Measurements from ENCODE around the gene TMEM9. TPM values are rescaled to one million over a fixed set of nuclear protein-coding genes. Genes with fewer than 3 reads are reported as not detected.

The TMEM9 gene
- total and polyA plus RNA-seq, 9 of the 15 experiments (the other 6 are each of a cell fraction or from before 2014, with no cell fraction given), result 30.4 to 107 (median 67.6) TPM

- no peak overlapping the region for H3K4me2 ChIP-seq (ENCODE audit: insufficient read depth, low read length)
- H4K20me1 ChIP-seq (replicated peaks; ENCODE audit: control insufficient read depth, insufficient read depth, low read length), result peaks cover 10% of the 10 kb centered on the region
- TF ChIP-seq NFIX (CRISPR knock-in tag; IDR thresholded peaks at IDR 0.05; ENCODE audit: low read depth) (no peak), ZNF324 (CRISPR knock-in tag; IDR thresholded peaks at IDR 0.05) (no peak), THRAP3 (IDR thresholded peaks at IDR 0.05; ENCODE audit: borderline replicate concordance) (no peak), SMARCE1 (IDR thresholded peaks at IDR 0.05) (no peak)
- no TSS peak for BruUV-seq (replicated peaks)
- intact Hi-C loops (cut with micrococcal nuclease), result no loop called here
- H3K36me3 ChIP-seq (ENCODE audit: control insufficient read depth, insufficient read depth, low read length), result no peaks in the 10 kb centered on the region
- no peaks in the 10 kb centered on the region for H3K9me1 ChIP-seq (ENCODE audit: control insufficient read depth, insufficient read depth, low read length)
- FAIRE-seq (no peak), DNase-seq (ENCODE audit: extremely low read depth in 1 of 4, low spot score in 3 of 4) (no peak), ATAC-seq (no peak)
- H3K79me2 ChIP-seq (ENCODE audit: control insufficient read depth, insufficient read depth, low read length), result no peaks in the 10 kb centered on the region
- POLR2A ChIA-PET, result interaction anchor here (0.7 to 0.9 kb wide), 2 partner anchors 37 to 76 kb away, joined by 3 read pairs; no protein-coding TSS in a partner anchor
- H2AFZ ChIP-seq (ENCODE audit: low read depth, low read length), result no peak overlapping the region
- in situ Hi-C loops (cut with MboI), result no loop called here
- no peak overlapping the region for H3K27ac ChIP-seq (ENCODE audit: extremely low read depth, low read depth, low read length)
- WGBS (ENCODE audit: insufficient coverage, low coverage, missing lambda C conversion rate), result 1% methylated on average over 7 of the region's 7 CpGs
- CTCF ChIA-PET (ENCODE audit: low intra/inter-chr PET ratio), result no interaction called here
- H3K4me3 ChIP-seq, result no peak overlapping the region
- H3K27me3 ChIP-seq (ENCODE audit: control insufficient read depth in 2 of 2, insufficient read depth in 2 of 2, low read length in 2 of 2), result peaks cover 73 to 88% of the 10 kb centered on the region in 2 experiments
- no peak overlapping the region for H3K9ac ChIP-seq (ENCODE audit: insufficient read depth in 1 of 2, low read depth in 2 of 2, low read length in 2 of 2)
- H3K9me3 ChIP-seq (replicated peaks; ENCODE audit: control insufficient read depth, insufficient read depth, low read depth, low read length), result no peaks in the 10 kb centered on the region
- H3K4me1 ChIP-seq (replicated peaks in 1 of 2; ENCODE audit: control insufficient read depth in 2 of 2, insufficient read depth in 2 of 2, low read length in 2 of 2), result peaks cover 0 to 3% of the 10 kb centered on the region in 2 experiments; a peak in 2 of 5 replicates
These were observed 28.5 kb downstream of the TMEM9 start for GRCh38 chr1:201125800-201126199.

GRCh38 chr1:201125019-201125418 lies 29.3 kb downstream of the TMEM9 start:
- H2AFZ ChIP-seq (ENCODE audit: low read depth, low read length), result no peak overlapping the region
- H3K4me1 ChIP-seq (replicated peaks in 1 of 2; ENCODE audit: control insufficient read depth in 2 of 2, insufficient read depth in 2 of 2, low read length in 2 of 2), result peaks cover 0 to 3% of the 10 kb centered on the region in 2 experiments; a peak in 2 of 5 replicates
- BruUV-seq (replicated peaks), result no TSS peak
- H3K4me3 ChIP-seq, result no peak overlapping the region
- H4K20me1 ChIP-seq (replicated peaks; ENCODE audit: control insufficient read depth, insufficient read depth, low read length), result peaks cover 14% of the 10 kb centered on the region
- no peaks in the 10 kb centered on the region for H3K79me2 ChIP-seq (ENCODE audit: control insufficient read depth, insufficient read depth, low read length)
- no peak overlapping the region for H3K27ac ChIP-seq (ENCODE audit: extremely low read depth, low read depth, low read length)
- ATAC-seq (no peak), FAIRE-seq (no peak), DNase-seq (ENCODE audit: extremely low read depth in 1 of 4, low spot score in 3 of 4) (no peak)
- H3K9me3 ChIP-seq (replicated peaks; ENCODE audit: control insufficient read depth, insufficient read depth, low read depth, low read length), result no peaks in the 10 kb centered on the region
- TF ChIP-seq ZNF140 (CRISPR knock-in tag; IDR thresholded peaks at IDR 0.05) (no peak), DACH1 (IDR thresholded peaks at IDR 0.05; ENCODE audit: partially characterized antibody) (peak; percentile 43)
- CTCF ChIA-PET (ENCODE audit: low intra/inter-chr PET ratio), result no interaction called here
- no peak overlapping the region for H3K4me2 ChIP-seq (ENCODE audit: insufficient read depth, low read length)
- intact Hi-C loops (cut with micrococcal nuclease) (no loop called here), in situ Hi-C loops (cut with MboI) (no loop called here)
- no peaks in the 10 kb centered on the region for H3K9me1 ChIP-seq (ENCODE audit: control insufficient read depth, insufficient read depth, low read length)
- peak overlapping the region in 1 of 2 experiments; percentile 18; a peak in 1 of 4 replicates for H3K9ac ChIP-seq (ENCODE audit: insufficient read depth in 1 of 2, low read depth in 2 of 2, low read length in 2 of 2)
- under 1% methylated on average over 9 of the region's 9 CpGs for WGBS (ENCODE audit: insufficient coverage, low coverage, missing lambda C conversion rate)
- no peaks in the 10 kb centered on the region for H3K36me3 ChIP-seq (ENCODE audit: control insufficient read depth, insufficient read depth, low read length)
- H3K27me3 ChIP-seq (ENCODE audit: control insufficient read depth in 2 of 2, insufficient read depth in 2 of 2, low read length in 2 of 2), result peaks cover 78 to 91% of the 10 kb centered on the region in 2 experiments
- POLR2A ChIA-PET, result interaction anchor here (0.7 to 1.8 kb wide), 3 partner anchors 10 to 68 kb away, joined by 3 to 6 read pairs (median 5); no protein-coding TSS in a partner anchor

Data from K562 (cell line).